Activated T-cell treated with anti-CD3 and anti-CD28 coated beads, Interleukin-2, amount 50 U/mL, for 24 hours (primary cell): ENCODE measurements around the gene DENND1A.
"Not testable (repeated sequence)": the region's sequence is repeated elsewhere in the genome, so short reads cannot be mapped to it uniquely, and the experiment has no call there.

Experiments
- DNase-seq: peaks from one replicate; pipeline ENCODE4 v3.0.0-alpha.2; 2020
- H3K27ac Mint-ChIP-seq: 2 replicates; pipeline ENCODE4 v1.8.0; 2020; ENCODE audit warnings: mild to moderate bottlenecking, mixed read lengths
- H3K27me3 Mint-ChIP-seq: 2 replicates; pipeline ENCODE4 v1.8.0; 2020; ENCODE audit warnings: mixed read lengths
- H3K36me3 Mint-ChIP-seq: 2 replicates; pipeline ENCODE4 v1.8.0; 2020; ENCODE audit warnings: low read depth, mixed read lengths
- H3K4me1 Mint-ChIP-seq: 2 replicates; pipeline ENCODE4 v1.8.0; 2020; ENCODE audit warnings: low read depth, mixed read lengths
- H3K4me3 Mint-ChIP-seq: 2 replicates; pipeline ENCODE4 v1.8.0; 2020; ENCODE audit warnings: mild to moderate bottlenecking, moderate library complexity, mixed read lengths
- H3K9me3 Mint-ChIP-seq: 2 replicates; pipeline ENCODE4 v1.8.0; 2020; ENCODE audit warnings: mixed read lengths

Gene DENND1A

DNA sequence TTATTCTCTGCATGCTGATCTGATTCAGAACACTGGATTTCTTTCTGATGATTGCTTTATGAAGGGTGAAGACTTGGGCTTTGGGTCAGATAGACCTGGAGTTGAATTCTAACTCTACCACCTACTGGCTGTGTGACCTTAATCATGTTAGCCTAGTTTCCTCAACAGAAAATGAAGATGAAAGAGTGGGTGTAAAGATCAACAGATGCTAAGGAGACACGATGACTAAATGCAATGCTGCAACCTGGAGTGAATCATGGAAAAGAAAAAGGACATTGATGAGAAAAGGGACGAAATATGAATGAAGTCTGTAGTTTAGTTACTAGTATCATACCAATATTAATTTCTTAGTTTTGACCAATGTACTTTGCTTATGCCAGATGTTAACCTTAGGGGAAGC lies 27.8 kb upstream of the DENND1A start:
- no peak overlapping the region for H3K27ac Mint-ChIP-seq
- peaks cover 9% of the 10 kb centered on the region for H3K4me1 Mint-ChIP-seq
- DNase-seq = no peak
- H3K27me3 Mint-ChIP-seq = peaks cover 39% of the 10 kb centered on the region
- no peaks in the 10 kb centered on the region for H3K9me3 Mint-ChIP-seq
- no peaks in the 10 kb centered on the region for H3K36me3 Mint-ChIP-seq
- no peak overlapping the region for H3K4me3 Mint-ChIP-seq

DNA sequence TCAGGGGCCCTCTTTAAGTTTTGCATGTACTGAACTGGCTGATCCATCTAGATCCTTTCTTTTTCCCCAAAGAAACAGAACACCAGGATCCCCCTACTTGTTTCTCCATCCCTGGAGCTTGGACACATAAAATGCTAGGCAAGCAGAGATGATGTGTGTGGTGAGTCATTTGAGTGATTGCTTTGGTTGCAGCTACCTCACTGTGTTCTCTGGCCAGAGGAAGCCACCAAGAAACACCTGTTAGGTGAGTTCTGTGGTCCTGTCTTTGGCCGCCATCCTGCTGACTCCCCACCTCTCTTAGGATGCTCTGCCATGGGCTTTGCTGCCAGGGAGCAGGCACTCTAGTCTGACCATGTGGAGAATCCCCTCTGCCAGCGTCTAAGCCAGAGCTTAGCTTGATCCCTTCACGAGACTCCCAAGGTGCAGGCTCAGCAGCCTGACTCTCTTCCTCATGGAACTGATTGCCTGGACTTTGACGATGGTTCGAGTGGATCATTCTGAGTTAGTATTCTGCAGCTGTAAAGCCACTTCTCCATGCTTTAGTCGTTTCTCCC lies 27.3 kb upstream of the DENND1A start:
- Mint-ChIP-seq H3K27ac (no peak overlapping the region), H3K4me3 (no peak overlapping the region), H3K9me3 (no peaks in the 10 kb centered on the region), H3K27me3 (peaks cover 38% of the 10 kb centered on the region), H3K4me1 (peaks cover 9% of the 10 kb centered on the region), H3K36me3 (no peaks in the 10 kb centered on the region)
- DNase-seq = no peak

DNA sequence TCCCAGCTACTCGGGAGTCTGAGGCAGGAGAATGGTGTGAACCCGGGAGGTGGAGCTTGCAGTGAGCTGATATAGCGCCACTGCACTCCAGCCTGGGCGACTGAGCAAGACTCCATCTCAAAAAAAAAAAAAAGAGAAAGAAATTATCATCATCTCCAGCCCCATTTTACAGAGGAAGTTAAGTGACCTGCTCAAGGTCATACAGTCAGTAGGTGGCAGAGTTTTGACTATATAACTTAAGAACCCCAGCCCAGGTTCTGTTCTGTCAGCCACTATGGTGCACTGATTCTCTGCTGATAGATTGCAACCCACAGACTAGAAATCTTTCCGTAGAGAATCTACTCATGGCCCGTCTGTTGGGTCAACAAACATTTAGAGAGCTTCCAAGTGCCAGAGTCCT lies 25.7 kb upstream of the DENND1A start:
- peaks cover 9% of the 10 kb centered on the region for H3K4me1 Mint-ChIP-seq
- no peak overlapping the region for H3K4me3 Mint-ChIP-seq
- no peak overlapping the region for H3K27ac Mint-ChIP-seq
- no peaks in the 10 kb centered on the region for H3K9me3 Mint-ChIP-seq
- no peaks in the 10 kb centered on the region for H3K36me3 Mint-ChIP-seq
- DNase-seq = no peak
- H3K27me3 Mint-ChIP-seq = peaks cover 23% of the 10 kb centered on the region

DNA sequence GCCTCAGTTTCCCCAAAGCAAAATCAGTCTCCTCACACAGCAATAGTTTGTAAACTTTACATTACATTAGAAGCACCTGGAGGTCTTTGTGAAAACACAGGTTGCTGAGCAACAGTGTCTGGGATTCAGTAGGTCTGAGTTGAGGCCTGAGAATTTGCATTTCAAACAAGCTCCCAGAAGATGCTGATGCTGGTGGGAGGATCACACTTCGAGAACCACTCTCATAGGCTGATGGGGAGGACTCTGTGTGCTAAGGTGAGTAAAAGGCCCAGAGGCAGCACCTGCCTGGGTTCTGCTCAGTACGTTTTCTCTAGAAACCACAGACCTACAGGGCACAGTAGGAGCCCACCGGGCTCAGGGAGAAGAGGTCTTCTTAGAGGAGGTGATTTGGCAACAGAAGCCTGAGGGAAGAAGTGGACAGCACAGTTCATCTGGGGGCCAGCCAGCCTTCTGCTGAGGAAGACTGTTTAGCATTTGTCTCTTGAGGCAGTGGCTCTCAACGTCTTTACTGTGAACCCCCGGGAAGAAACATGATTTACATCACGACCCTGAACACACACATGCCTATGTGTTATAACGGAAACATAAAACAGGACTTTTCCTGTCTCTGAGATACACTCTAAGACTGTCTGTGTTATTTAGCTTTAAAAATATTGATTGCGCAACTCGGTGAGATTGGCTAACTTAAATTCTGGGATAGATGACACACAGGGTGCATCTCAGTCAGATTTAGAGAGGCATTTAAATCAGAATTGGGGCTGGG lies 24.8 kb upstream of the DENND1A start:
- H3K36me3 Mint-ChIP-seq = no peaks in the 10 kb centered on the region
- H3K4me1 Mint-ChIP-seq = peaks cover 9% of the 10 kb centered on the region
- H3K9me3 Mint-ChIP-seq = no peaks in the 10 kb centered on the region
- H3K4me3 Mint-ChIP-seq = no peak overlapping the region
- DNase-seq = no peak
- H3K27ac Mint-ChIP-seq = no peak overlapping the region
- H3K27me3 Mint-ChIP-seq = peaks cover 14% of the 10 kb centered on the region

DNA sequence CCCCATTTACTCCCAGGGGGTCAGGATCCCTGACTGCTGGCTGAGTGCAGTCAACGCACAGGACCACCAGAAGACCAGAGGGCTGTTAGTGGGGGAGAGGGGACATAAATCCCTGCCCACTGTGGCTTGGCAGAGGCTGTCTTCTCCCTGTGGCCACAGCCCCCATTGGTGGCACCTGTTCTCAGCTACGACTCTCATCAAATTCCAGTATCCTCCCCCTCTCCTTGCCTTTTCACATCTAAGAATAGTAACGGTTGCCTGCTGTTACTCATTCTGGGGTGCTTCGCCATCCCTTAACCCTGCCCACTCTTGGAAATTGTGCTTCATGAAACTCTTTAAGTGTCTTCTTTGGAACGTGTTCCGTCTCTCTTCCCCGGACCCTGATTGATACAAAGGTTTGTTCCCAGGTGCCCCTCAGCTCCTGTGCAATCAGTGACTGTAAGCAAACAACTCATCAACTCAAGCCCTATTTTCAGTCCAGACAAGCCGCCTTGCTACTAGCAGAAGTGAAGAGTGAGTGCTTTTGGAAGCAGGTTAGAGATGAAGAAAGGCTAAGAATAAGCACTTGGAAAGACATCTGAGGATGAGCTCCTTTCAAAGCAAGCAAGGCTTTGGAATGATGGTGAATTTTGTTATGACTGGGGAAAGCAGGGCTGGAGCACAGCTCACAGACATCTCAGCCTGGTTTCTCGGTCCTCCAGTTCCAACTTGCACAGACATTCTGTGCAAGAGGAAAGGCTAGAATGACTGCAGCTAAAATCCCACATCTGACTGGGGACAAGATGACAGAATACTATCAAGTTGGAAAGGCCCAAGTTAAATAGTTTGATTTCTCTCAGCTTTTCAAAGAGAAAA lies 22.9 kb upstream of the DENND1A start:
- no peak for DNase-seq
- Mint-ChIP-seq H3K27ac (no peak overlapping the region), H3K36me3 (no peaks in the 10 kb centered on the region), H3K27me3 (no peaks in the 10 kb centered on the region), H3K9me3 (no peaks in the 10 kb centered on the region), H3K4me3 (no peak overlapping the region), H3K4me1 (peaks cover 9% of the 10 kb centered on the region)

DNA sequence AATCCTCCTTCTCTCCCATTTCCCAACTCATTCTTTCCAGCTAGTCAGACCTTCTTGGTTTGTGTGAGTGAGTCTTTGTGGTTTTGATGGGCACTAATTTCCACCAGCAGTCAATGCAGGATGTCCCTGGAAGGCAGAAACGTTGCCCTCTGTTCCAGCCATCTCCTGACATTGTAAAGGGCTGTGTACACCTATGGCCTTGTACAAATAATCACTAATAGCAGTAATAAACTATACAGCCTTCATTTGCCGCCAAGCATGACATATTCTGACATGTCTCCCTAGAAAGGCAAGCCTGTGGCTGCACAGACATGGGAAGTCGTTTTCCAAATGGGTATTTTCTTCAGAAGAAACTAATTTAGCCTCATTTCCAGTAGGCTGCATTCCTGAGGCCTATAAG lies 18.4 kb upstream of the DENND1A start:
- Mint-ChIP-seq H3K4me1 (peaks cover 1% of the 10 kb centered on the region), H3K36me3 (no peaks in the 10 kb centered on the region), H3K27ac (no peak overlapping the region), H3K27me3 (no peaks in the 10 kb centered on the region), H3K4me3 (no peak overlapping the region), H3K9me3 (no peaks in the 10 kb centered on the region)
- no peak for DNase-seq

DNA sequence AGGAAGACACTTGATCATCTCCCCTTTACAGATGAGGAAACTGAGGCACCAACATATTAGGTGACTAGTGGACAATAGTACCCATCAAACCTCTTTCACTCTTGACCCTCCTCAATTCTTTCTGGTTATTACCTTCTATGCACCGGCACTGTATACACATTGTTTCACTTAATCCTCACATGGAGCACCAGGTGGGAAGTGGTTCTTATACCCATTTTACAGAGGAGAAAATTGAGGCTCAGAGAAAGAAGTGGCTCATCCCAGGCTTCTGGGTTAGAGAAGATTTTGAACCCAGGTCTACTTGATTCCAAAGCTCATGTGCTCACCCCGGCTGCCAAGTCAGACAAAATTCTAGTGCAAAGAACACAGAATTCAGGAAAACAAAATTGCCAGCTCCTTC lies 17.4 kb upstream of the DENND1A start:
- DNase-seq = no peak
- Mint-ChIP-seq H3K4me3 (no peak overlapping the region), H3K36me3 (no peaks in the 10 kb centered on the region)

DNA sequence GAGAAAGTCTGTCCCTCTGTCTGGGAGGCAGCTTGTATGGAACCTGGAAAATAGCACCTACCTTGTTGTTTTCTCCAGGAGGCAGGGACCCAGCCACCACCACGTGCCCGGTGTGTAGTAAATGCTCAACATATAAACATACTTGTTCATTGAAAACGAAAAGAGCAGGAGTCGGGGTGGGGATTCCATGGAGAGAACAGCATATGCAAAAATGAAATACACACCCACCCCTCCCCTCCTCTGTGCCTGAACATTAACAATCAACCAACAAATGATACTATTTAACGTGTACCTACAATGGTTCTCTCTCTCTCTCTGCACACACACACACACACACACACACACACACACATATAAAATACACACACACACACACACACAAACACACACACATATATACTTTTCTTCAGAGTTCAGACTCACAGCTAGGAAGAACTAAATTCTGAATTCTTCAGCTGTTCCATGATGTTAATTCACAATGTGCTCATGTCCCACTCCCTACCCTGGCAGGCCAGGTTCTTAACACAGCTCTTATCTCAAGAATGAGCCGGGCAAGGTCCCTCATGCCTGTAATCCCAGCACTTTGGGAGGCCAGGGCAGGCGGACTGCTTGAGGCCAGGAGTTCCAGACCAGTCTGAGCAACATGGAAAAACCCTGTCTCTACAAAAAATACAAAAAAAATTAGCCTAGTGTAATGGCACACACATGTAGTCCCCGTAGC lies 16.3 kb upstream of the DENND1A start:
- no peaks in the 10 kb centered on the region for H3K9me3 Mint-ChIP-seq
- no peaks in the 10 kb centered on the region for H3K36me3 Mint-ChIP-seq
- no peaks in the 10 kb centered on the region for H3K4me1 Mint-ChIP-seq
- no peak overlapping the region for H3K27ac Mint-ChIP-seq
- H3K4me3 Mint-ChIP-seq = no peak overlapping the region
- DNase-seq = no peak
- no peaks in the 10 kb centered on the region for H3K27me3 Mint-ChIP-seq

More for the DNA sequence above, 17.4 kb upstream of the DENND1A start:
- no peaks in the 10 kb centered on the region for H3K4me1 Mint-ChIP-seq
- H3K27ac Mint-ChIP-seq = no peak overlapping the region
- no peaks in the 10 kb centered on the region for H3K9me3 Mint-ChIP-seq
- no peaks in the 10 kb centered on the region for H3K27me3 Mint-ChIP-seq

DNA sequence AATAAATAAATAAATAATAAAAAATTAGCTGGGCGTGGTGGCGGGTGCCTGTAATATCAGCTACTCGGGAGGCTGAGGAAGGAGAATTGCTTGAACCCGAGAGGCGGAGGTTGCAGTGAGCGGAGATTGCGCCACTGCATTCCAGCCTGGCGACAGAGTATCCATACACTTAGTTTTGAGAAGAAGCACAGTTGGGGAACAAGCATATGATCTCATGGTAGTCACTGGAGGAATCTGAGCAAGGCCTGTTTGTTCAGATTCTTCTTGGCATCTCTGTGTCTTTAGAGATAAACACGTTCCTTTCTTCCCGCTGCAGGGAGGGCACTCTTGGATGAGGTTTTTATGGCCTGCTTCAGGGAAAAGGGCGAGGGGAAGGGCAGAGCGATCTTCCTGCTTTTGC lies 15.6 kb upstream of the DENND1A start:
- Mint-ChIP-seq H3K4me3 (no peak overlapping the region), H3K9me3 (no peaks in the 10 kb centered on the region), H3K27me3 (peaks cover 3% of the 10 kb centered on the region), H3K36me3 (no peaks in the 10 kb centered on the region), H3K27ac (no peak overlapping the region), H3K4me1 (no peaks in the 10 kb centered on the region)
- DNase-seq = no peak

DNA sequence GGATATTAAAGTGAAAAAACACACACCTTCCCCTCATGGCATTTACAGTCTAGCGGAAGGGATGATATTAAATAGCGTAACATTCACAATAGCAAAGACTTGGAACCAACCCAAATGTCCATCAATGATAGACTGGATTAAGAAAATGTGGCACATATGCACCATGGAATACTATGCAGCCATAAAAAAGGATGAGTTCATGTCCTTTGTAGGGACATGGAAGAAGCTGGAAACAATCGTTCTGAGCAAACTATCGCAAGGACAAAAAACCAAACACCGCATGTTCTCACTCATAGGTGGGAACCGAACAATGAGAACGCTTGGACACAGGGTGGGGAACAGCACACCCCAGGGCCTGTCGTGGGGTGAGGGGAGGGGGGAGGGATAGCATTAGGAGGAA lies 14.5 kb upstream of the DENND1A start:
- not testable (repeated sequence) for H3K27ac Mint-ChIP-seq, H3K36me3 Mint-ChIP-seq, H3K4me1 Mint-ChIP-seq, H3K4me3 Mint-ChIP-seq, H3K27me3 Mint-ChIP-seq, DNase-seq, H3K9me3 Mint-ChIP-seq

DNA sequence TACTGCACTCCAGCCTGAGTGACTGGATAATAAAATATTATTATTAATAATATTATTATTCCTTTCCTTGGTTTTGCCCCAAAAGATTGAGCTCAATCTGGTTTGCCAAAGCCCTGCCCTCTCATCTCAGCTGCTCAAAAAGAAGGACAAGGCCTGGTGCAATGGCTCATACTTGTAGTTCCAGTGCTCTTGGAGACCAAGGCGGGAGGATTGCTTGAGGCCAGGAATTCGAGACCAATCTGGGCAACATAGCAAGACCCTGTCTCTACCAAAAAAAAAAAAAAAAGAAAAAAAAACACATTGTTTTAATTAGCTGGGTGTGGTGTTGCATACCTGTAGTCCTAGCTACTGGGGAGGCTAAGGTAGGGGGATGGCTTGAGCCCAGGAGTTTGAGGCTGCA lies 13.7 kb upstream of the DENND1A start:
- no peak overlapping the region for H3K4me3 Mint-ChIP-seq
- no peaks in the 10 kb centered on the region for H3K36me3 Mint-ChIP-seq
- H3K27me3 Mint-ChIP-seq = peaks cover 8% of the 10 kb centered on the region
- no peaks in the 10 kb centered on the region for H3K4me1 Mint-ChIP-seq
- H3K9me3 Mint-ChIP-seq = no peaks in the 10 kb centered on the region
- H3K27ac Mint-ChIP-seq = no peak overlapping the region
- no peak for DNase-seq

DNA sequence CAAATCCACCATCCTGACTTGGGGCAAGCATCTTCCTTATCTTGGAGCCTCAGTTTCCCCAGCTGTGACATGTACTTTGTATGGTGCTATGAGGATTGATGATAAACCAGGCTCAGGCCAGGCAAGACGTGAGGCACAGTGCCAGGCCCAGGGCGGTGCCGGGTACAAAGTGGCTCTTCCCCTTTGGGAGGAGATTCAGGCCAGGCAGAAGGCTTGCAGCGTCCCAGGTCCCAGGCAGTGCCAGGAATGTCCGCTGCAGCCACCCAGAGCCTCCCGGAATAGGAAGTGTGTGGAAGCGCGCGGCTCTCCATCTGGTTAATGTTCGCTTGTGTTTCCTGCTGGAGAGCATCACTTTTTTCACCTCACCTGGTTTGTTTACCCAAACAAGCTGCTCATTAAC lies 12.6 kb upstream of the DENND1A start:
- DNase-seq = no peak
- Mint-ChIP-seq H3K27me3 (peaks cover 11% of the 10 kb centered on the region), H3K9me3 (no peaks in the 10 kb centered on the region), H3K4me1 (no peaks in the 10 kb centered on the region), H3K36me3 (no peaks in the 10 kb centered on the region), H3K4me3 (no peak overlapping the region), H3K27ac (no peak overlapping the region)

DNA sequence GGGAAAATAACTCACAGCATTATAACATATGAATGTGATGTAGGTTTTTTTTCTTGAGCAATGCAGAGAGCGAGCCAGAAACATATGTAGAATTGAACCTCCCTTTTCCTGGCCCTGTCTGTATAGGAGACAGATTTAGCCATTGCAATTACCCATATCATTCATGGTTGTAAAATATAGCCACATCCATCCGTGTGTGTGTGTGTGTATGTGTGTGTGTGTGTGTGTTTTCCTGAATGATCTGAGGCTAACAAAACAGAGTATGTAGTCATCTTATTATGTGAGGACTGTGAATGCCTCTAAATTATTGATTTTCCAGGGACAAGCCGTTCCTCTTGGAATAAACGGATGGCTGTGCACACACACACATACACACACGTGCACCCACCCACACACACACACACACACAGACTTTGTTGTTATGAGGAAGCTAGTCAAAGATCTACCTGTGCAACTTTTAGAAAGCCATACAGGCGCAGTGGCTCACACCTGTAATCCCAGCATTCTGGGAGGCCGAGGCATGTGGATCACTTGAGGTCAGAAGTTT lies 11.7 kb upstream of the DENND1A start:
- Mint-ChIP-seq H3K36me3 (no peaks in the 10 kb centered on the region), H3K4me3 (no peak overlapping the region), H3K27ac (no peak overlapping the region), H3K27me3 (peaks cover 14% of the 10 kb centered on the region), H3K9me3 (no peaks in the 10 kb centered on the region), H3K4me1 (no peaks in the 10 kb centered on the region)
- no peak for DNase-seq

DNA sequence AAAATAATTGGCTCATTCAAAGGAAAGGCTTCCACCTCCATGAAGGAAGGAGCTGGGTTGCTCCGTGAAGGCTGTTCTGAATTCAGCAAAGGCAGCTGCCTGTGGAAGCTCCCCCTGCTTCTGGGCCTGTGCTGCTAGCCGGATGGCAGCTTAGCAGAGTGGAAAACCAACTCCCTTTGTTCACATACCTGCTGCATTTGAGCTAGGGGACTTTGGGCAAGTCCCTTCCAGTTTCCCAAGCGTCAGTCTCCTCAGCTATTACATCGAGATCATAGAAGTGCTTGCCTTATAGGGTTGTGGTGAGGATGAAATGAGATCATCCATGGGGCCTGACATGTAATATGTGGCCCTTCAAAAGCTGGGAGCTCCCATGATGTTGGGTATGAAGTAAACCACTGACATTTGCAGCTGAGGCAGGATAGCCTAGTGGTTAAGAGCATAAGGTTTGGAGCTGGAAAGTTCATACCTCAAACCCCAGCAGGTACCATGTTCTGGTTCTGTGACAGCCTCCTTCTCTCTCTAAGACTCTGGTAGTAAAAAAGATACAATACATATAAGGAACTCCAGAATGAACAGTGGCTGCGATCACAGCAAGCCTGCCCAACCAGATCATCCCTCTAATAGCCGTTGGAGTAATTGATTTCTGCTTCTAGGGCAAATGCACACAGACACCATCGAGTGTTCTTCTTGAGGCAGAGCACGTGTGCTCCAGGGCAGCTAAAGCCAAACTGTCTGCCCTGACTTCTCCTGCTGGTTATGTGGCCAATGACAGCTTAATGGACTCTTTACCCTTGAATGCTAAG lies 11.0 kb upstream of the DENND1A start:
- no peak for DNase-seq
- Mint-ChIP-seq H3K4me3 (no peak overlapping the region), H3K27me3 (peaks cover 21% of the 10 kb centered on the region), H3K27ac (no peak overlapping the region), H3K4me1 (no peaks in the 10 kb centered on the region), H3K9me3 (peaks cover 4% of the 10 kb centered on the region), H3K36me3 (no peaks in the 10 kb centered on the region)
